Fibroblast of skin of left biceps (primary cell): ENCODE data around the gene OR4M2.
"Not testable (repeated sequence)": the region's sequence is repeated elsewhere in the genome, so short reads cannot be mapped to it uniquely, and the experiment has no call there.

Experiments
- DNase-seq, 2 experiments: peaks; one replicate each; pipeline ENCODE4 v3.0.0-alpha.2; 2013; ENCODE audit warnings: low read depth in 2 of 2

The OR4M2 gene, protein sequence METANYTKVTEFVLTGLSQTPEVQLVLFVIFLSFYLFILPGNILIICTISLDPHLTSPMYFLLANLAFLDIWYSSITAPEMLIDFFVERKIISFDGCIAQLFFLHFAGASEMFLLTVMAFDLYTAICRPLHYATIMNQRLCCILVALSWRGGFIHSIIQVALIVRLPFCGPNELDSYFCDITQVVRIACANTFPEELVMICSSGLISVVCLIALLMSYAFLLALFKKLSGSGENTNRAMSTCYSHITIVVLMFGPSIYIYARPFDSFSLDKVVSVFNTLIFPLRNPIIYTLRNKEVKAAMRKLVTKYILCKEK

DNA sequence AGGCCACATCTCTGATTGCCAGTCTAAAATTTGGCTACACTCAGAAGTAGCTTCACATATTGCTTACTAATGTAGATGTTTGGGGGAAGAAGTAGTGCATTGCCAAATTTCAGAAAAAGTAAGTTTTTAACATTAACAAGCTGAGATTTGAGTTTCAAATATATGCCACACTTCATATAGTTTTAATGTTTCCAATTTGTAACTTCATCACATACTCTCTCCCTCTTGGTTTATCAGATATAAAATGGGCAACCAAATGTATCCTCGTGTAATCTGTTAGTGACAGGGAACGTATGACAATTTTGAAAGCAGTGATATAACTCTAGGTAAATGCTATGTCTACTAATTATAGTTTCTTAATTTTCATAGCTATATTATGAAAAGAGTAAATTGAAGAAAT, at the start of gene OR4M2:
TSS of gene OR4M2 (plus strand) at position 301 of the 400 bp plus-strand sequence. CDS start at position 399, 98 bp downstream.
- DNase-seq: not testable (repeated sequence)

DNA sequence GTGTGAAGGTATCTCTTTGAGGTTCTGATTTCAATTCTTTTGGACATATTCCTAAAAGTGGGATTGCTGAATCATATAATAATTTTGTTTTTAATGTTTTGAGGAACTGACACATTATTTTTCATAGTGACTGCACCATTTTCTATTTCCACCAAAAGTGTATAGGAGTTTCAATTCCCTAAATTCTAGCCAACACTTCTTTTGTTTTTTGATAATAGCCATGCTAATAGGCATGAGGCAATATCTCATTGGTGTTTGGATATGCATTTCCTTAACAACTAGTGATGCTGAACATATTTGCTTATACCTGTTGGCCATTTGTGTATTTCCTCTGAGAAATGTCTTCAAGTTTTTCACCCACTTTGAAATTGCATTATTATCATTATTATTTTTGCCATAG, 11.1 kb upstream of the OR4M2 start:
- not testable (repeated sequence) for DNase-seq

DNA sequence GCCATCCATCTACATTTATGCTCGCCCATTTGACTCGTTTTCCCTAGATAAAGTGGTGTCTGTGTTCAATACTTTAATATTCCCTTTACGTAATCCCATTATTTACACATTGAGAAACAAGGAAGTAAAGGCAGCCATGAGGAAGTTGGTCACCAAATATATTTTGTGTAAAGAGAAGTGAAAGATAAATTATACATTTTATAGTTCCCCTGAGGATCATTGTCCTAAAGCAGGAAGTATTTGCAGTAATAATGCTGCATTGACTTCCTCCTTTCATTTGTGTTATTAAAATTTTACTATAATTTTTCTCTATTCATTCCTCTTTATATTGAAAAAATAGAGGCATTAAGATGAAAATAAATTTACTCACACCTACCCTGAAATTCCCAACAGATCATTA, 1.1 kb downstream of the OR4M2 start:
- not testable (repeated sequence) for DNase-seq

DNA sequence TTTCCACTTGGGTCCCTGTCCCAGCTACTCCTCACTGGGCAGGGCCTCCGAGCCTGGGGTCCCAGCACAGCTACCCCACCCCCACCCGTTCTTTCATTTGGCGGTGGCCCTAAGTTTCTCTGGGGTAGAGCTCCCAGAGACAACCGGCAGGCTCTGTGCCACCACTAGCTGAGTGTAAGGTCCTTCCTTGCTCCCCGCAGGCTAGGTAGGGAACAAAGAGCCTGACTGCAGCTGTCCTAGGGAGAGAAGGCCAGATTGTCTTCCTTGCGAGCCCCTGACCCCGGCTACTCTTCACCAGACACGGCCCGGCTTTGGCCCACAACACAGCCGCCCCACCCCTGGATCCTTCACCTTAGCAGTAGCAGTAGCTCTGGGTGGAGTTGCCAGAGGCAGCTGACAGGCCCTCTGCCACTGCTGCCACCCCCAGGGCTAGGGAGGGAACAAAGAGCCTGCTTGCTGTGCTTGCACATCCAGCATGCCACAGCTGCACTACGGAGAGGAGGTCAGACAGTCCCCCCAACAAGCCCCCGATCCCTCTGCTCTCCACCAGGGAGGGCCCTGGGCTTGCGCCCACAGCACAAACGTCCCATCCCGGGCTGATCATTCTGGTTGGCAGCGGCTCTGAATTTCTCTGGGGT, 18.4 kb downstream of the OR4M2 start:
- DNase-seq: not testable (repeated sequence)

DNA sequence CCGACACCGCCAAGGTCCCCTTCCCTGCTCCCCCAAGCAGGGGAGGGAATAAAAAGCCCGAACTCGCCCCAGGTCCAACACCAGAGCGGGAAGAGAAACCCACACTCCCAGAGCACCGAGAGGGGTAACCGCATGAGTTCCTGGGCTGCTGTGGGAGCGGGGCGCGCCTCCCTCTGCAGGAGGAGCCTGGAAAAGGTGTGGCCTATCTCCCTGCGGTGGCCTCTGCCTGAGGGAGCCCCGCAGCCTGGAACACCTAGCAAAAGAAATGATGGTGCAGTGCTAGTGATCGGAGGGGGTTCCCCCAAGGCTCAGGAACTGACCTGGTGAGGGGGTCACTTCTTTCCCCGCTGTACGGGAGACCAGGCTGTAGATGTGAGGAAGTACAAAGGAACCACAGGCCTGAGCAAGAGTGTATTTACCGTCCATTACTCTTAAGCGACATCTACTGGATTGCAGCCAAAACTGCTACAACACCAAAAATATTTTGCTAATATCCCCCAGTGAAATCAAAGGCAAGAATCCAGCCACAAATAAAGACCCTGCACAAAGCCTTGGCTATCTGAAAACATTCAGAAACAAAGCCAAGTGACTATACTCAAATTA, 19.1 kb downstream of the OR4M2 start:
- DNase-seq: not testable (repeated sequence)

DNA sequence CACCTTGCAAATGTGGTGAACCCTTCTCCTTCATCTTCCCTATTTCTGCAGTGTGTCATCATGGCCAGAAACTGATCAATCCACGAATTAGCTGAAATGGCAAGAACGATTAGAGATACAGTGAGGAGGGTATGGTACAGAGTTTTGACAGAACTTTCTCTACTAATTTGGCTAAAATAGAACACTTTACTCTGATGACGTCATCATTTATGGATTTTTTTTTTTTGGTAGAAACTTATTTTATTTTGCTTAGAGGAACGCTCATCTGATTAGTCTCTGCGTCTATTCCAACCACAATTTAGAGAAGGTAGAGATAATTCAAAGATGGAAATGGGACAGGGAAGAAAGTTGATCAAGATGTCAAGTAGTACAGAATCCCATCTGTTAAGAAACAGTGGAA, 41.7 kb downstream of the OR4M2 start:
- DNase-seq: not testable (repeated sequence)
